ENCODE data around the gene PPP5C. TPM values are rescaled to one million over a fixed set of nuclear protein-coding genes. Genes with fewer than 3 reads are reported as not detected.

Gene PPP5C
- total RNA-seq, 1 experiment from 2014 or later = 79.9 TPM

DNA sequence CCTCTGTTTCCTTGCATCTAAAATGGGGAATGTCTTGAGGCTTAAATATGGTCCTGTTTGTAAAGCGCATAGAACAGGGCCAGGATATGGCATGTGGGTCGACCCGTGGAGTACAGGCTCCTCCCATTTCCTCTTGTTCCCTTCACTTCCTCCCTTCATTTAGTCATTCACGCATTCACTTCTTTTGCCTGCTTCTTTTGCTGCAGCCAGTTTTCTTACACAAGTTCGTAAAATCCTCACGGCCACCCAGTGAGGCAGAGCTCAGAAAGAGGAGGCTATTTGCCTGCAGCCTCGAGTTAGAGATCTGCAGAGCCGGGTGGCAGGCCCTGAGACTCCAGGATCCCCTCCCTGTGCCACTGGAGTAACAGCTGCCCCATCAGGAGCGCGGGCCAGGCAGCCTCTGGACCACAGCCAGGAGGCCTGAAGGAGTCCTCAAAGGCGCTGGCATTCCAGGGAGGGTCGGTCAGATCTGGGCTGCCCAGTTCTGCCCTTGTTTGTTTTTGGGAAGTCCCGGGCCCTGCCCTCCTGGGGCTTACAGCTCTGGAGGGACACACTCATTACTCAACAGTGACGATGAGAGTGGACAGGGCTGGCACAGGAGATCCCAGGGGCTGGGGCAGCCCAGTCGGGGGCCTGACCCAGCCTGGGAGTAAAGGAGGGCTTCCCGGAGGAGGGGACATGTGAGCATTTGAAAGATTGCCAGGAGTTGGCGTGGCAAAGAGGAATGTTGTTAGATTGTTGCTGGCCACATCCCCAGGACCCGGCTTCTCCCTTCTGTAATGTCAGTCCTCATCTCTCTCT lies 4.6 kb downstream of the PPP5C start:
- intact Hi-C loops (cut with micrococcal nuclease) = no loop called here
- no peaks in the 10 kb centered on the region for H4K20me1 ChIP-seq (ENCODE audit: low read length)

DNA sequence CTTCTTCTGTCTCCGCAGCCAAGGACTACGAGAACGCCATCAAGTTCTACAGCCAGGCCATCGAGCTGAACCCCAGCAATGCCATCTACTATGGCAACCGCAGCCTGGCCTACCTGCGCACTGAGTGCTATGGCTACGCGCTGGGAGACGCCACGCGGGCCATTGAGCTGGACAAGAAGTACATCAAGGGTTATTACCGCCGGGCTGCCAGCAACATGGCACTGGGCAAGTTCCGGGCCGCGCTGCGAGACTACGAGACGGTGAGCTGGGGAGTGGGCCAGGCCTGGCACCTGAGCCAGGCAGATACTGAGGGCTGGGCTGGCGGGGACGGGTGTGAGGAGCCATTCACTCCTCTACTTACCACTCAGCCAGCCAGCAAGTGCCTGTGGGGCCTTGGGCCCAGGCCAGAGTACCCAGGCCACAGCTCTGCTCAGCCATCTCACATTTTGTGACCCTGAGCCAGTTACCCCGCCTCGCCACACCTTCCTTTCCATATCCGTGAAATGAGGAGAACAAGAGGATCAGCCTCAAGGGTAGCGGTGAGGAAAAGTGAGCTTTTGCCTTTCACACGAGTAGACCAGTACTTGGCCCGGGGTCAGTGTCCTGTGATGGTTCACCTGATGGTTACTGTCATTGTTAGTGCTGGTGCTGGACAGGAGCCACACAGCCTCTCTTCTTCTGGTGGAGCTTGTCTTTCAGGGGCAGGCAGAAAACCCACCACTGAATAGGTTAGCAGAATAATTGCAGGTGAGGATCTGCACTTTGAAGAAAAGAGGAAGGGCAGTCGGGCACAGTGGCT lies 7.0 kb downstream of the PPP5C start:
- DNase-seq (no peak), ATAC-seq (no peak)
- H3K79me2 ChIP-seq (ENCODE audit: low read length) = peaks cover 50% of the 10 kb centered on the region
- no peaks in the 10 kb centered on the region for H3F3A ChIP-seq (ENCODE audit: low read length, unreplicated experiment)
- BruUV-seq (replicated peaks) = no TSS peak
- intact Hi-C loops (cut with micrococcal nuclease) = no loop called here
- no peak overlapping the region for H3K4me3 ChIP-seq (ENCODE audit: low read length)
- H3K9me2 ChIP-seq (replicated peaks; ENCODE audit: low read length) = no peaks in the 10 kb centered on the region
- no peak for TF ChIP-seq EZH2 (IDR thresholded peaks at IDR 0.05; ENCODE audit: low read length, unreplicated experiment)
- TF ChIP-seq EZH2phosphoT487 (IDR thresholded peaks at IDR 0.05; ENCODE audit: borderline replicate concordance, low read length) = no peak
- ChIA-PET POLR2A (ENCODE audit: unreplicated experiment) (no interaction called here), CTCF (no interaction called here)
- H3K9ac ChIP-seq (ENCODE audit: low read length) = no peak overlapping the region
- peaks cover 8% of the 10 kb centered on the region; the same call in 1 of the 2 replicates for H3K4me1 ChIP-seq (ENCODE audit: insufficient read depth, low read length)
- no peak overlapping the region for H2AFZ ChIP-seq (ENCODE audit: low read length)
- no peaks in the 10 kb centered on the region for H3K9me3 ChIP-seq (ENCODE audit: low read length)
- H3K27me3 ChIP-seq (ENCODE audit: low read length) = no peaks in the 10 kb centered on the region
- H3K36me3 ChIP-seq (ENCODE audit: low read depth, low read length) = peaks cover 11% of the 10 kb centered on the region
- no peaks in the 10 kb centered on the region for H4K20me1 ChIP-seq (ENCODE audit: low read length)
- no peak overlapping the region for H3K27ac ChIP-seq (ENCODE audit: low read length)
- no peak overlapping the region for H3K4me2 ChIP-seq (ENCODE audit: low read length)

More for the DNA sequence above, 4.6 kb downstream of the PPP5C start:
- H3K9me3 ChIP-seq (ENCODE audit: low read length) = no peaks in the 10 kb centered on the region
- H3F3A ChIP-seq (ENCODE audit: low read length, unreplicated experiment) = no peaks in the 10 kb centered on the region
- no peak overlapping the region for H3K4me3 ChIP-seq (ENCODE audit: low read length)
- ChIA-PET CTCF (no interaction called here), POLR2A (ENCODE audit: unreplicated experiment) (no interaction called here)
- no peaks in the 10 kb centered on the region for H3K9me2 ChIP-seq (replicated peaks; ENCODE audit: low read length)
- TF ChIP-seq EZH2 (IDR thresholded peaks at IDR 0.05; ENCODE audit: low read length, unreplicated experiment) (no peak), EZH2phosphoT487 (IDR thresholded peaks at IDR 0.05; ENCODE audit: borderline replicate concordance, low read length) (no peak)
- TF ChIP-seq, protein P1, sequence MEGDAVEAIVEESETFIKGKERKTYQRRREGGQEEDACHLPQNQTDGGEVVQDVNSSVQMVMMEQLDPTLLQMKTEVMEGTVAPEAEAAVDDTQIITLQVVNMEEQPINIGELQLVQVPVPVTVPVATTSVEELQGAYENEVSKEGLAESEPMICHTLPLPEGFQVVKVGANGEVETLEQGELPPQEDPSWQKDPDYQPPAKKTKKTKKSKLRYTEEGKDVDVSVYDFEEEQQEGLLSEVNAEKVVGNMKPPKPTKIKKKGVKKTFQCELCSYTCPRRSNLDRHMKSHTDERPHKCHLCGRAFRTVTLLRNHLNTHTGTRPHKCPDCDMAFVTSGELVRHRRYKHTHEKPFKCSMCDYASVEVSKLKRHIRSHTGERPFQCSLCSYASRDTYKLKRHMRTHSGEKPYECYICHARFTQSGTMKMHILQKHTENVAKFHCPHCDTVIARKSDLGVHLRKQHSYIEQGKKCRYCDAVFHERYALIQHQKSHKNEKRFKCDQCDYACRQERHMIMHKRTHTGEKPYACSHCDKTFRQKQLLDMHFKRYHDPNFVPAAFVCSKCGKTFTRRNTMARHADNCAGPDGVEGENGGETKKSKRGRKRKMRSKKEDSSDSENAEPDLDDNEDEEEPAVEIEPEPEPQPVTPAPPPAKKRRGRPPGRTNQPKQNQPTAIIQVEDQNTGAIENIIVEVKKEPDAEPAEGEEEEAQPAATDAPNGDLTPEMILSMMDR (conservative IDR thresholded peaks at IDR 0.05; ENCODE audit: low read depth, low read length) = no peak
- no TSS peak for BruUV-seq (replicated peaks)
- 0 out of 2 replicates have a peak overlapping the region, but pooled peaks have one; percentile 22 for H3K4me2 ChIP-seq (ENCODE audit: low read length)
- H3K27ac ChIP-seq (ENCODE audit: low read length) = no peak overlapping the region
- H3K79me2 ChIP-seq (ENCODE audit: low read length) = peaks cover 60% of the 10 kb centered on the region
- no peak overlapping the region for H2AFZ ChIP-seq (ENCODE audit: low read length)
- H3K4me1 ChIP-seq (ENCODE audit: insufficient read depth, low read length) = peaks cover 9% of the 10 kb centered on the region; the same call in 1 of the 2 replicates
- no peak overlapping the region for H3K9ac ChIP-seq (ENCODE audit: low read length)
- no peak for ATAC-seq
- DNase-seq = peak; percentile 21
- H3K36me3 ChIP-seq (ENCODE audit: low read depth, low read length) = peaks cover 13% of the 10 kb centered on the region
- H3K27me3 ChIP-seq (ENCODE audit: low read length) = no peaks in the 10 kb centered on the region

DNA sequence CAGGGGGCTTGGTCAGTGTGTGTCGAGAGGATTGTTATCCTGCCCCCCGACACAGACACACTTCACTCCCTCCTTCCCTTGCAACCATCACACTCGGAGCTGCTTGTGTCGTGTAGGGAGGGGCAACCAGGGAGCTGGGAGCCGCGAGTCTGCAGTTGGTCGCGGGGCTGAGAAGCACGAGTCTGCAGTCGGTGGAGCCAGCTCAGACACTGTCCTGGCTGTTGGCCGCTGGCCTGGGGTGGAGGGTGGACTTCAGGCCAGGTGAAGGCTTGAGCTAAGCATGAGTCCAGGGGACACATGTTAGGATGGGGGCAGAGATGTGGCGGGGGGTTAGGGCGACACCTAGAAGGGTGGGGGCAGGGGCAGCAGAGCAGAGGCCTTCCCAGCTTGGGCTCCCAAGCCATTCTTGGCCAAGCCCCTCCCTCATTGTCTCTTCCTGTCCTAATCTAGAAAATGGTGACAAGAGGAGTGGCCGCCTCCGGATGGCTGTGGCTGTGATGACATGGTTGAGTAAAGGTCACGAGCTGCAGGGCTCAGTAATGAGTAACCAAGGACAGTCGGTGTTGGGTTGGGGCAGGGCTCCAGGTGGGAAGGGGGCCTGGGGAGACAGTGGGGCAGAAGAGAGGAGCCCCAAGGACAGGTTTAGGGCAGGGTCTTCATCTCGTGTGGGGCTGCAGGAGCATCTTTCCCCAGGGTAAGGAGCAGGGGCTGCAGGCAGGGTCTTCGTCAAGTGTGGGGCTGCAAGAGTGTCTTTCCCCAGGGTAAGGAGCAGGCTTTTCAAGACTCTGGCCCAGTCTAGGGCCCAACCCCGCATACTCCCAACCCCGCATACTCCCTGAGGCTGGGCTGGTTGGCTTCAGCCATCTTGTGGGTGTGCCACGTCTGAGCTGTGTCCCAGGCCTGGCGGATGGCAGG lies 8.6 kb downstream of the PPP5C start:
- TF ChIP-seq, protein P1 (conservative IDR thresholded peaks at IDR 0.05; ENCODE audit: low read depth, low read length) = no peak
- TF ChIP-seq EZH2phosphoT487 (IDR thresholded peaks at IDR 0.05; ENCODE audit: borderline replicate concordance, low read length) = no peak
- TF ChIP-seq EZH2 (IDR thresholded peaks at IDR 0.05; ENCODE audit: low read length, unreplicated experiment) = no peak
- no peak for ATAC-seq
- H3F3A ChIP-seq (ENCODE audit: low read length, unreplicated experiment) = no peaks in the 10 kb centered on the region
- H3K9me3 ChIP-seq (ENCODE audit: low read length) = no peaks in the 10 kb centered on the region
- no peaks in the 10 kb centered on the region for H3K9me2 ChIP-seq (replicated peaks; ENCODE audit: low read length)
- POLR2A ChIA-PET (ENCODE audit: unreplicated experiment) = no interaction called here
- peaks cover 5% of the 10 kb centered on the region; the same call in 1 of the 2 replicates for H3K4me1 ChIP-seq (ENCODE audit: insufficient read depth, low read length)
- intact Hi-C loops (cut with micrococcal nuclease) = no loop called here
- no peak overlapping the region for H3K4me3 ChIP-seq (ENCODE audit: low read length)
- no peak overlapping the region for H3K4me2 ChIP-seq (ENCODE audit: low read length)
- CTCF ChIA-PET = no interaction called here
- DNase-seq = no peak
- BruUV-seq (replicated peaks) = no TSS peak
- no peak overlapping the region for H2AFZ ChIP-seq (ENCODE audit: low read length)
- no peak overlapping the region for H3K27ac ChIP-seq (ENCODE audit: low read length)
- H3K36me3 ChIP-seq (ENCODE audit: low read depth, low read length) = peaks cover 11% of the 10 kb centered on the region
- H3K79me2 ChIP-seq (ENCODE audit: low read length) = peaks cover 44% of the 10 kb centered on the region
- no peaks in the 10 kb centered on the region for H4K20me1 ChIP-seq (ENCODE audit: low read length)
- no peak overlapping the region for H3K9ac ChIP-seq (ENCODE audit: low read length)
- H3K27me3 ChIP-seq (ENCODE audit: low read length) = no peaks in the 10 kb centered on the region

Measured in PC-3 (cell line).